HepG2 (cell line): ENCODE results near the gene ZFP36.
"Not testable (repeated sequence)": the region's sequence is repeated elsewhere in the genome, so short reads cannot be mapped to it uniquely, and the experiment has no call there.

Experiments
- EP300 ChIP-seq, 3 experiments: sonication (generic) in 1 of 3; formaldehyde crosslinking in 1 of 3; IDR thresholded peaks; 2 replicates each; pipeline versions ENCODE4 v1.5.1 to v1.6.1; 2011 to 2020; ENCODE audit warnings: low read depth in 2 of 3, low read length in 2 of 3, borderline replicate concordance in 1 of 3, improper control_type of control experiment in 1 of 3, mild to moderate bottlenecking in 1 of 3, missing genetic modification reagents in 1 of 3, moderate library complexity in 1 of 3
- FOXA3 ChIP-seq: IDR thresholded peaks from 2 replicates; pipeline ENCODE4 v1.6.1; 2016; ENCODE audit warnings: missing genetic modification reagents, missing compliant biosample characterization
- TAF15 ChIP-seq: fragments of 200-400 bp; formaldehyde crosslinking; IDR thresholded peaks from one replicate; pipeline ENCODE4 v1.6.1; 2018; ENCODE audit warnings: mild to moderate bottlenecking, low read depth, low read length; ENCODE audit not compliant: poor library complexity, severe bottlenecking
- TERF1 ChIP-seq: sonication (generic); formaldehyde crosslinking; IDR thresholded peaks from 2 replicates; pipeline ENCODE4 v1.8.0; 2022; ENCODE audit warnings: mild to moderate bottlenecking, missing genetic modification reagents, moderate library complexity
- ZNF264 ChIP-seq: sonication (generic); formaldehyde crosslinking; IDR thresholded peaks from 2 replicates; pipeline ENCODE4 v1.4.0; 2020; ENCODE audit warnings: missing genetic modification reagents
- ZNF672 ChIP-seq: sonication (generic); formaldehyde crosslinking; IDR thresholded peaks from 2 replicates; pipeline ENCODE4 v1.8.1; 2022; ENCODE audit warnings: missing genetic modification reagents

- not testable (repeated sequence) for TF ChIP-seq ZNF264 (CRISPR knock-in tag); TERF1 (CRISPR knock-in tag); EP300 (IDR thresholded peaks at IDR 0.05; ENCODE audit: low read depth in 2 of 2, low read length in 2 of 2); EP300 (CRISPR knock-in tag; IDR thresholded peaks at IDR 0.05; ENCODE audit: borderline replicate concordance); TAF15; ZNF672 (CRISPR knock-in tag); FOXA3 (CRISPR knock-in tag)
Observed at GRCh38 chr19:39451257-39451656, 44.6 kb downstream of the ZFP36 start.
